PFSK-1 (cell line): ENCODE measurements around the gene BFSP2.

Experiments
- FOXP2 ChIP-seq: optimal IDR thresholded peaks from 2 replicates; pipeline ENCODE3; 2011; ENCODE audit warnings: borderline replicate concordance, control low read depth, inconsistent platforms; ENCODE audit not compliant: insufficient read depth; ENCODE audit errors: extremely low read length, extremely low read depth
- POLR2AphosphoS5 ChIP-seq: IDR thresholded peaks from 2 replicates; pipeline ENCODE4 v1.6.1; 2012; ENCODE audit warnings: low read depth, mild to moderate bottlenecking, control low read depth, low read length, moderate library complexity
- SIN3A ChIP-seq: IDR thresholded peaks from 2 replicates; pipeline ENCODE4 v1.6.1; 2012; ENCODE audit warnings: mild to moderate bottlenecking, low read length, moderate library complexity, borderline replicate concordance; ENCODE audit not compliant: insufficient read depth
- TAF1 ChIP-seq: IDR thresholded peaks from 2 replicates; pipeline ENCODE4 v1.6.1; 2012; ENCODE audit warnings: low read length, control low read depth, borderline replicate concordance; ENCODE audit not compliant: insufficient read depth
- TF ChIP-seq, protein P1 (sequence below), 2 experiments: IDR thresholded peaks; 2 replicates each; pipeline versions ENCODE4 v1.6.1 to v1.8.0; 2011 to 2012; ENCODE audit warnings: low read depth in 2 of 2, low read length in 2 of 2, control low read depth in 1 of 2, inconsistent platforms in 1 of 2, mild to moderate bottlenecking in 1 of 2, moderate library complexity in 1 of 2; ENCODE audit not compliant: insufficient read depth in 1 of 2

The BFSP2 gene

DNA sequence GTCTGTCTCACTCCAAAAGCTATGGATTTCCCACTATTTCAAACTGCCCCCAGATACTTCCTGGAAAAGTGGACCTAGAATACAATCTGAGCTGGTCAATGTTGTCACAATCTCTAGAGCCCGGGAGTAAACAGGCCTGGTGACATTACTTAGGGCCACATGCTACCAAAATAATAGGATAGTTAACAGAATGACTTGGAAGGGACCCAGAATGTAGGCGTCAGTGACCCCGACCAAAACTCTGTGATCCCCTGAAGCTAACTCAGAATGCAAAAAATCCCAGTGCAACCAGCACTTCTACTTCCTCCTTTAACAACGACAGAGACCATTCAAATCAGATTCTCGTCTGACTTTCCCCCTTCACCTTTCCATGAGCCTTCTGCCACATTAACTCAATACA, 122.1 kb downstream of the BFSP2 start:
- TF ChIP-seq SIN3A (no peak), TAF1 (no peak), POLR2AphosphoS5 (no peak), FOXP2 (no peak)
- TF ChIP-seq, protein P1, sequence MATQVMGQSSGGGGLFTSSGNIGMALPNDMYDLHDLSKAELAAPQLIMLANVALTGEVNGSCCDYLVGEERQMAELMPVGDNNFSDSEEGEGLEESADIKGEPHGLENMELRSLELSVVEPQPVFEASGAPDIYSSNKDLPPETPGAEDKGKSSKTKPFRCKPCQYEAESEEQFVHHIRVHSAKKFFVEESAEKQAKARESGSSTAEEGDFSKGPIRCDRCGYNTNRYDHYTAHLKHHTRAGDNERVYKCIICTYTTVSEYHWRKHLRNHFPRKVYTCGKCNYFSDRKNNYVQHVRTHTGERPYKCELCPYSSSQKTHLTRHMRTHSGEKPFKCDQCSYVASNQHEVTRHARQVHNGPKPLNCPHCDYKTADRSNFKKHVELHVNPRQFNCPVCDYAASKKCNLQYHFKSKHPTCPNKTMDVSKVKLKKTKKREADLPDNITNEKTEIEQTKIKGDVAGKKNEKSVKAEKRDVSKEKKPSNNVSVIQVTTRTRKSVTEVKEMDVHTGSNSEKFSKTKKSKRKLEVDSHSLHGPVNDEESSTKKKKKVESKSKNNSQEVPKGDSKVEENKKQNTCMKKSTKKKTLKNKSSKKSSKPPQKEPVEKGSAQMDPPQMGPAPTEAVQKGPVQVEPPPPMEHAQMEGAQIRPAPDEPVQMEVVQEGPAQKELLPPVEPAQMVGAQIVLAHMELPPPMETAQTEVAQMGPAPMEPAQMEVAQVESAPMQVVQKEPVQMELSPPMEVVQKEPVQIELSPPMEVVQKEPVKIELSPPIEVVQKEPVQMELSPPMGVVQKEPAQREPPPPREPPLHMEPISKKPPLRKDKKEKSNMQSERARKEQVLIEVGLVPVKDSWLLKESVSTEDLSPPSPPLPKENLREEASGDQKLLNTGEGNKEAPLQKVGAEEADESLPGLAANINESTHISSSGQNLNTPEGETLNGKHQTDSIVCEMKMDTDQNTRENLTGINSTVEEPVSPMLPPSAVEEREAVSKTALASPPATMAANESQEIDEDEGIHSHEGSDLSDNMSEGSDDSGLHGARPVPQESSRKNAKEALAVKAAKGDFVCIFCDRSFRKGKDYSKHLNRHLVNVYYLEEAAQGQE (IDR thresholded peaks at IDR 0.05; ENCODE audit: insufficient read depth in 1 of 2, low read depth in 2 of 2, low read length in 2 of 2), result no peak
